ENCODE measurements around the gene SLC66A1. TPM values are rescaled to one million over a fixed set of nuclear protein-coding genes. Genes with fewer than 3 reads are reported as not detected.

SLC66A1 gene
- total RNA-seq, 1 donor from 2014 or later, result 23.7 TPM

- no peak overlapping the region for H3K4me3 ChIP-seq (ENCODE audit: low read depth, low read length)
- DNase-seq (ENCODE audit: low read depth), result no peak
- no peak for TF ChIP-seq CTCF (conservative IDR thresholded peaks at IDR 0.05; ENCODE audit: low read depth, low read length)
These were observed 20.7 kb downstream of the SLC66A1 start for GRCh38 chr1:19332832-19333231.

GRCh38 chr1:19333587-19334354, 21.6 kb downstream of the SLC66A1 start:
- TF ChIP-seq CTCF (conservative IDR thresholded peaks at IDR 0.05; ENCODE audit: low read depth, low read length), result no peak
- DNase-seq (ENCODE audit: low read depth), result no peak
- no peak overlapping the region for H3K4me3 ChIP-seq (ENCODE audit: low read depth, low read length)

- peak; percentile 2 for TF ChIP-seq CTCF (conservative IDR thresholded peaks at IDR 0.05; ENCODE audit: low read depth, low read length)
- H3K4me3 ChIP-seq (ENCODE audit: low read depth, low read length), result no peak overlapping the region
- DNase-seq (ENCODE audit: low read depth), result no peak
These were observed 24.4 kb downstream of the SLC66A1 start for GRCh38 chr1:19336543-19336942.

GRCh38 chr1:19337289-19337688, 25.2 kb downstream of the SLC66A1 start:
- H3K4me3 ChIP-seq (ENCODE audit: low read depth, low read length), result no peak overlapping the region
- no peak for DNase-seq (ENCODE audit: low read depth)
- no peak for TF ChIP-seq CTCF (conservative IDR thresholded peaks at IDR 0.05; ENCODE audit: low read depth, low read length)

GRCh38 chr1:19338323-19338762, 26.2 kb downstream of the SLC66A1 start:
- TF ChIP-seq CTCF (conservative IDR thresholded peaks at IDR 0.05; ENCODE audit: low read depth, low read length), result peak; percentile 35
- no peak for DNase-seq (ENCODE audit: low read depth)
- H3K4me3 ChIP-seq (ENCODE audit: low read depth, low read length), result no peak overlapping the region

GRCh38 chr1:19339214-19339861, 27.2 kb downstream of the SLC66A1 start:
- no peak overlapping the region for H3K4me3 ChIP-seq (ENCODE audit: low read depth, low read length)
- no peak for DNase-seq (ENCODE audit: low read depth)
- no peak for TF ChIP-seq CTCF (conservative IDR thresholded peaks at IDR 0.05; ENCODE audit: low read depth, low read length)

Data from epithelial cell of proximal tubule (primary cell).